Endothelial cell of umbilical vein (primary cell): Measurements from ENCODE around the gene PTPRE. TPM values are rescaled to one million over a fixed set of nuclear protein-coding genes. Genes with fewer than 3 reads are reported as not detected.

Experiments used
- BruUV-seq: library from RNA; stranded (reverse); fragments of 400-500 nt; replicated peaks from 2 replicates; lab custom pipeline; 2021; lab: Mats Ljungman, UMichigan
- CTCF ChIA-PET: fragments of 300-600, 350-600 bp; sonication (Branson Sonifier 250); formaldehyde crosslinking; loops from one replicate; lab custom pipeline; 2021; ENCODE audit warnings: antibody characterized with exemption, inconsistent platforms; lab: Charles Lee
- POLR2A ChIA-PET: fragments of 300-600, 350-600 bp; sonication (Branson Sonifier 250); formaldehyde crosslinking; loops from one replicate; lab custom pipeline; 2021; ENCODE audit warnings: antibody characterized with exemption, inconsistent platforms; lab: Charles Lee
- DNase-seq: peaks from one replicate; pipeline ENCODE4 v3.0.0-alpha.2; 2011; ENCODE audit warnings: low read depth, low spot score
- FAIRE-seq: peaks from 2 replicates; lab custom pipeline; 2011; peaks lifted over from hg19 to GRCh38; lab: Jason Lieb, UNC
- H2AFZ ChIP-seq: 2 replicates; pipeline ENCODE4 v1.6.0; 2012; ENCODE audit warnings: low read depth, low read length, control low read depth, inconsistent platforms
- H3K27ac ChIP-seq: 2 replicates; pipeline ENCODE4 v1.5.1; 2011; ENCODE audit warnings: low read depth, mild to moderate bottlenecking, control low read depth, low read length, moderate library complexity; ENCODE audit not compliant: insufficient read depth
- H3K27me3 ChIP-seq, 2 experiments: 2 replicates each; pipeline versions ENCODE4 v1.6.0 to v1.6.1; 2011; ENCODE audit warnings: low read length in 2 of 2, mixed read lengths in 1 of 2; ENCODE audit not compliant: control insufficient read depth in 2 of 2, insufficient read depth in 2 of 2
- H3K36me3 ChIP-seq, 2 experiments: 2 replicates in 1 of 2; 3 replicates in 1 of 2; pipeline ENCODE4 v1.5.1; 2011; ENCODE audit warnings: low read length in 2 of 2, mild to moderate bottlenecking in 1 of 2, moderate library complexity in 1 of 2; ENCODE audit not compliant: control insufficient read depth in 2 of 2, insufficient read depth in 2 of 2; ENCODE audit errors: extremely low read depth in 1 of 2
- H3K4me1 ChIP-seq: 3 replicates; pipeline ENCODE4 v1.5.1; 2011; ENCODE audit warnings: mild to moderate bottlenecking, low read length; ENCODE audit not compliant: control insufficient read depth, insufficient read depth; ENCODE audit errors: extremely low read depth
- H3K4me2 ChIP-seq: 2 replicates; pipeline ENCODE4 v1.6.1; 2011; ENCODE audit warnings: low read length, control low read depth, mixed read lengths; ENCODE audit not compliant: insufficient read depth
- H3K4me3 ChIP-seq, 3 experiments: fragments of 200-600 bp in 1 of 3; sonication (generic), shearing (Covaris generic) in 1 of 3; replicated peaks in 1 of 3; 2 replicates each; pipeline ENCODE4 v1.5.1; 2011 to 2016; ENCODE audit warnings: control low read depth in 3 of 3, low read length in 3 of 3, mild to moderate bottlenecking in 2 of 3, inconsistent platforms in 1 of 3, low read depth in 1 of 3, moderate library complexity in 1 of 3; ENCODE audit not compliant: insufficient read depth in 1 of 3
- H3K79me2 ChIP-seq: 2 replicates; pipeline ENCODE4 v1.6.0; 2012; ENCODE audit warnings: low read length, inconsistent platforms; ENCODE audit not compliant: control insufficient read depth, insufficient read depth
- H3K9ac ChIP-seq: replicated peaks from 2 replicates; pipeline ENCODE3; 2011; ENCODE audit warnings: low read length, control low read depth; ENCODE audit not compliant: insufficient read depth; ENCODE audit errors: extremely low read depth
- H3K9me1 ChIP-seq: replicated peaks from 3 replicates; pipeline ENCODE4 v1.6.0; 2011; ENCODE audit warnings: mild to moderate bottlenecking, low read length; ENCODE audit not compliant: control insufficient read depth, insufficient read depth; ENCODE audit errors: extremely low read depth
- H3K9me3 ChIP-seq: replicated peaks from 2 replicates; pipeline ENCODE4 v1.5.1; 2012; ENCODE audit warnings: low read length, inconsistent platforms; ENCODE audit not compliant: control insufficient read depth, insufficient read depth
- H4K20me1 ChIP-seq: replicated peaks from 2 replicates; pipeline ENCODE3; 2011; ENCODE audit warnings: mild to moderate bottlenecking, low read length; ENCODE audit not compliant: control insufficient read depth, insufficient read depth; ENCODE audit errors: extremely low read depth
- EZH2 ChIP-seq: IDR thresholded peaks from 2 replicates; pipeline ENCODE4 v1.6.1; 2012; ENCODE audit warnings: borderline replicate concordance, low read depth, mild to moderate bottlenecking, moderate library complexity, low read length, inconsistent platforms; ENCODE audit not compliant: severe bottlenecking
- FOS ChIP-seq: IDR thresholded peaks from 2 replicates; pipeline ENCODE4 v1.6.1; 2011; ENCODE audit warnings: mild to moderate bottlenecking, low read length, moderate library complexity, borderline replicate concordance; ENCODE audit not compliant: insufficient read depth
- GATA2 ChIP-seq: IDR thresholded peaks from 2 replicates; pipeline ENCODE4 v1.7.0; 2011; ENCODE audit warnings: low read depth, mild to moderate bottlenecking, moderate library complexity, mixed read lengths, low read length; ENCODE audit not compliant: insufficient read length, insufficient read depth
- JUN ChIP-seq: IDR thresholded peaks from 2 replicates; pipeline ENCODE4 v1.6.1; 2011; ENCODE audit warnings: borderline replicate concordance, low read depth; ENCODE audit not compliant: insufficient read length, insufficient read depth
- MYC ChIP-seq: IDR thresholded peaks from one replicate; pipeline ENCODE4 v1.6.1; 2011; ENCODE audit warnings: mild to moderate bottlenecking, low read depth, low read length
- POLR2A ChIP-seq: IDR thresholded peaks from 2 replicates; pipeline ENCODE4 v1.6.1; 2012; ENCODE audit warnings: low read depth, mild to moderate bottlenecking, control low read depth, low read length
- POLR2AphosphoS5 ChIP-seq: IDR thresholded peaks from 2 replicates; pipeline ENCODE4 v1.6.1; 2012; ENCODE audit warnings: low read depth, mild to moderate bottlenecking, control low read depth, low read length, moderate library complexity; ENCODE audit not compliant: insufficient read depth
- dilution Hi-C: fragments of 300-500 bp; cut with MboI; formaldehyde crosslinking; loops from one replicate; pipeline ENCODE4 v1.15.0; 2019; ENCODE audit warnings: low sequenced_read_pairs; ENCODE audit not compliant: extremely low pct_ligation_motif_present
- intact Hi-C: fragments of 100-400 bp; cut with micrococcal nuclease; formaldehyde crosslinking; loops from one replicate; pipeline ENCODE4 v1.10.0; 2022
- polyA plus RNA-seq, 4 experiments: library from polyadenylated mRNA; depleted of rRNA in 3 of 4; stranded (reverse) in 3 of 4; unstranded in 1 of 4; fragments of >200 nt; gene quantifications; 2 replicates each; pipeline versions ENCODE4 v1.2.1 to v1.2.3, GENCODE V29; 2011 to 2012; ENCODE audit warnings: missing spikeins in 1 of 4
- total RNA-seq: library from RNA; stranded (reverse); gene quantifications from 2 replicates; pipeline ENCODE4 v1.2.3, GENCODE V29; 2021
- TF ChIP-seq, protein P1 (sequence below), 2 donors: IDR thresholded peaks; 1 replicate in 1 of 2; 2 replicates in 1 of 2; pipeline ENCODE4 v1.5.1; 2011; ENCODE audit warnings: low read length in 2 of 2, mild to moderate bottlenecking in 2 of 2, moderate library complexity in 2 of 2, control low read depth in 1 of 2, inconsistent platforms in 1 of 2, low read depth in 1 of 2; ENCODE audit not compliant: insufficient read depth in 1 of 2; ENCODE audit errors: extremely low read depth in 1 of 2
- TF ChIP-seq, protein P2 (sequence below): IDR thresholded peaks from 2 replicates; pipeline ENCODE4 v1.6.1; 2011; ENCODE audit not compliant: insufficient read depth, insufficient read length

The PTPRE gene
- total and polyA plus RNA-seq, 2 donors (not counting 3 experiments of a cell fraction or from before 2014, with no cell fraction given), result 37.3 to 116 TPM

DNA sequence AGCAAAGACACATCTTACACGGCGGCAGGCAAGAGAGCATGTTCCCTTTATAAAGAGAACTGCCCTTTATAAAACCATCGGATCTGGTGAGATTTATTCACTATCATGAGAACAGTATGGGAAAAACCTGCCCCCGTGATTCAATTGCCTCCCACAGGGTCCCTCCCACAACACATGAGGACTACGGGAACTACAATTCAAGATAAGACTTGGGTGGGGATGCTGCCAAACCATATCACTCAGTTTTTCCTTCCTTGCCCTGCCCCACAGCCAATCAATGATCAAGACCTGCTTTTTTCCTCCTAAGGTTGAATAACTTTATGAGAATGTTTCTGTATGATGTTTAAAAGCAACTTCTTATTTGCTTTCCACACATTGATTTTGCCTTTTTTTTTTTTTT, 3.1 kb upstream of the PTPRE start:
- no peaks in the 10 kb centered on the region for H3K27me3 ChIP-seq
- no peak overlapping the region for H3K4me2 ChIP-seq
- ChIA-PET CTCF (interaction anchor here (1.3 to 5.5 kb wide), 3 partner anchors 110 to 167 kb away, joined by 6 to 425 read pairs (median 108); no protein-coding TSS in a partner anchor), POLR2A (no interaction called here)
- no peaks in the 10 kb centered on the region for H3K9me3 ChIP-seq
- TF ChIP-seq, protein P1, sequence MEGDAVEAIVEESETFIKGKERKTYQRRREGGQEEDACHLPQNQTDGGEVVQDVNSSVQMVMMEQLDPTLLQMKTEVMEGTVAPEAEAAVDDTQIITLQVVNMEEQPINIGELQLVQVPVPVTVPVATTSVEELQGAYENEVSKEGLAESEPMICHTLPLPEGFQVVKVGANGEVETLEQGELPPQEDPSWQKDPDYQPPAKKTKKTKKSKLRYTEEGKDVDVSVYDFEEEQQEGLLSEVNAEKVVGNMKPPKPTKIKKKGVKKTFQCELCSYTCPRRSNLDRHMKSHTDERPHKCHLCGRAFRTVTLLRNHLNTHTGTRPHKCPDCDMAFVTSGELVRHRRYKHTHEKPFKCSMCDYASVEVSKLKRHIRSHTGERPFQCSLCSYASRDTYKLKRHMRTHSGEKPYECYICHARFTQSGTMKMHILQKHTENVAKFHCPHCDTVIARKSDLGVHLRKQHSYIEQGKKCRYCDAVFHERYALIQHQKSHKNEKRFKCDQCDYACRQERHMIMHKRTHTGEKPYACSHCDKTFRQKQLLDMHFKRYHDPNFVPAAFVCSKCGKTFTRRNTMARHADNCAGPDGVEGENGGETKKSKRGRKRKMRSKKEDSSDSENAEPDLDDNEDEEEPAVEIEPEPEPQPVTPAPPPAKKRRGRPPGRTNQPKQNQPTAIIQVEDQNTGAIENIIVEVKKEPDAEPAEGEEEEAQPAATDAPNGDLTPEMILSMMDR (IDR thresholded peaks at IDR 0.05; ENCODE audit: extremely low read depth in 1 of 2, insufficient read depth in 1 of 2, low read depth in 1 of 2, low read length in 2 of 2), result no peak
- TF ChIP-seq POLR2AphosphoS5, result no peak
- TF ChIP-seq, protein P2, sequence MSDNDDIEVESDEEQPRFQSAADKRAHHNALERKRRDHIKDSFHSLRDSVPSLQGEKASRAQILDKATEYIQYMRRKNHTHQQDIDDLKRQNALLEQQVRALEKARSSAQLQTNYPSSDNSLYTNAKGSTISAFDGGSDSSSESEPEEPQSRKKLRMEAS, result no peak
- TF ChIP-seq POLR2A, result no peak
- TF ChIP-seq MYC, result no peak
- TF ChIP-seq JUN, result no peak
- no peak for TF ChIP-seq FOS
- TF ChIP-seq GATA2, result no peak
- no peak for TF ChIP-seq EZH2
- peaks cover 3% of the 10 kb centered on the region for H3K79me2 ChIP-seq
- H3K4me3 ChIP-seq, result no peak overlapping the region
- intact Hi-C loops, result no loop called here
- no peak overlapping the region for H3K27ac ChIP-seq
- H3K9me1 ChIP-seq, result no peaks in the 10 kb centered on the region
- H4K20me1 ChIP-seq, result no peaks in the 10 kb centered on the region
- FAIRE-seq (no peak), DNase-seq (no peak)
- H3K36me3 ChIP-seq, result no peaks in the 10 kb centered on the region
- H2AFZ ChIP-seq, result no peak overlapping the region
- H3K4me1 ChIP-seq, result peaks cover 14% of the 10 kb centered on the region
- BruUV-seq, result no TSS peak
- dilution Hi-C loops, result no loop called here
- no peak overlapping the region for H3K9ac ChIP-seq
